HuH-7.5 (cell line): ENCODE measurements around the gene SPACDR.

Source experiments
- DNase-seq: peaks from one replicate; pipeline ENCODE4 v3.0.0; 2011; ENCODE audit warnings: low spot score

Gene SPACDR

GRCh38 chr7:100484673-100485045, 20.6 kb upstream of the SPACDR start:
- no peak for DNase-seq

DNA sequence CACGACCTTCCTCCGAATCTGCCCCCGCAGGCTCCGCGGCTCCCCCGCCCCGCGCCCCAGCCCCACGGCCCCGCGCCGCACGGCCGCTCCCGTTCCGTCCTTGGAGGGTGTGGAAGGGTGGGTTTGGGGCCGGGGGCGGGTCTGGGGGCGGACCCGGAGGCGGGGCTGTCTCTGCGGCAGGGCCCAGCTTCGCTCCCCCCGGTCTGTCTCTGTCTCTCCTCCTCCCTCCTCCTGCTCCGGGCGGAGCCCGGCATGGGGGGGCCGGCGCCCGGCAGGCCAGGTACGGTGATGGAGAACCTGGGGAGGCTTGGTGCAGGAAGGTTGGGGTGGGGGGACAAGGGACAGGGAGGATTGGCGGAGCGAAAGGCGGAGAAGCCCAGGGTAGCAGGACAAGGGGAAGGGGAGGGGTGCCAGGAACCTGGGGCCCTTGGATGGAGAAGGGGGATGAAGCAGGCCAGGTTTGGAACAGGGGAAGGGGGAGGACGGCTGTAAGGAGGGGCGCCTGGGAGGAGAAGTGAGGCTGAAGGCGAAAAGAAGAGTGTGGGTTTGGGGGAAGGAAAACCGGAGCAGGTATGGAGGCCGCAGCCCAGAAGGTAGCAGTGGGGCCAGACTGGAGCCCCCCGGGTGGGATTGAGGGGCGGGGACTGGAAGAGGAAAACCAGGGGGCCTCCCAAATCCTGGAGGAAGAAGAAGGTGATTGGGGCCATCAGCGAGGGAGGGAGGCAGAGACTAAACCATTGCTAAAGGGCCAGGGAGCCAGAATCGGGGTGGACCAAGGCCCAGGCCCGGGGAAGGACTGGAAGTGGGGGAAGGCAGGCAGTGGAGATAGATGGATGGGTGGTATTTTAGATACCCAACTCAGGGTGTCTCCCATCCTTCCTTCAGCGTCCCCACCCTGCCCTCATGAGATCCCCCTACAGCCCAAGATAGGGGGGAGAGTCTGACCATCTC, 19.9 kb upstream of the SPACDR start, which contains the start of gene NYAP1:
Gene NYAP1, plus strand, starts transcription at position 206 of the 951 bp plus-strand sequence. CDS start 1,385 bp downstream, outside the sequence.
- peak; percentile 93 for DNase-seq

DNA sequence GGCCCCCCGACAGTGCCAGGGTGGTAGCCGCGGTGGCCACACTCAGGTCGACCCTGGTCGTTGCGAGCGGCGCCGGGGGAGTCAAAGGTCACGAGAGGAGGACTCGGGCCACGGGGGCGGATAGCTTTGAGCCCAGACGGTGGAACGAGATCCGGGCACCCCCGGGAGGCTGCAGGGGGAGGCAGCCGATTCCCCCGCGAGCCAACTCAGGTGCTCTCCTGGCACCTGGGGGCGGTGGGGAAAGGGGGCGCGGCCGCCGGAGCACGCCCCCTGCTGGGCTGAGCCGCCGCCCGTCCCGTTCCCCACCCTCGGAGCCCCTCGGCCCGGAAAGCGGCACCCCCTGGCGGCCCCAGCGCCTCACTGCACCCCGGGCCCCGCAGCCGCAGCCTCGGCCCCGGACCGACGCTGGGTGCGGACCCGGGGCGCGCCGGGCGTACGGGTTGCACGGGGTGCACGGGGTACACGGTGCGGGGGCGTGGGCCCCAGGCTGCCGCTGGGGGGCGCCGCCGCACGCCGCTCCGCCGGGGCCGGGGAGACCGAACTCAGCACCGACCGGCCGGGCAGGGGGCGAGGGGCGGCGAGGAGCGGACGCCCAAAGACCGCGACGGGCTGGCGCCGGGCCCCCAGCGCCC, 19.1 kb upstream of the SPACDR start:
- DNase-seq: peak; percentile 89

GRCh38 chr7:100482728-100483089, 18.6 kb upstream of the SPACDR start:
- no peak for DNase-seq

GRCh38 chr7:100481466-100481865, 17.4 kb upstream of the SPACDR start:
- no peak for DNase-seq

- peak; percentile 97 for DNase-seq
Measured at GRCh38 chr7:100478958-100479660, 15.0 kb upstream of the SPACDR start, which contains the start of gene TSC22D4. TSS of gene TSC22D4 (minus strand) at chr7:100479214. CDS start at chr7:100478038, 1,176 bp downstream.

- DNase-seq: no peak
Measured at GRCh38 chr7:100477871-100478267, 13.8 kb upstream of the SPACDR start.

GRCh38 chr7:100476903-100477870, 13.1 kb upstream of the SPACDR start:
- DNase-seq: no peak

DNA sequence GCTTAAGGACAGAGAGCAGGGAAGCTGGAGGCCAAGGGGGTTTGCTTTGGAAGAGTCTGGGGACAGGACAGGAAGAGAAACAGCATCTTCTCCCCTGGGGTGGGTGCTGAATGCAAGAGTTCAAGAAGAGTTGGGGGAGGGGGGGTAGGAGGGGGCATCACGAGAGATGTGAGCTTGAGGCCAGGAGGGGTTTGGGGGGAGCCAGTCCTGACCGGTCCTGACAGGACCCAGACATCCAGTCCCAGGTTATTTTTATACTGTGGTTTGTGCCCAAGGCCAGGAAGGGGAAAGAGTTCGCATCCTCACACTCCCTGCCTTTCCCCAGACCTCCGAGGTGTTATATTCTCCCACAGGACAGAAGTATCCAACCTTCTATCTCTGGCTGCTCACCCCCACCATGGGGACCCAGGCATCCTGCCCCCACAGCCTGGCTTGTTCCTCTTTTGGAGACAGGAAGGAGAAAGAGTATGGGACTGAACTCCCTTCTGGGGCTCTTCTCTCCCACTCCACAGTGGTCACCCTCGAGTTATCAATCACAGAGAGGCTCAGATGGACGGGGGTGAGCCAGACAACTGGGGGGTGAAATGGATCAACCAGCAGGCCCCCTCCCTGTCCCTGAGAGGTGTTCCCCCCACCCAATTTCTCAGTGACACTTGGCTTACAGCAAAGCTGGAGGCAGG, 12.2 kb upstream of the SPACDR start:
- no peak for DNase-seq

DNA sequence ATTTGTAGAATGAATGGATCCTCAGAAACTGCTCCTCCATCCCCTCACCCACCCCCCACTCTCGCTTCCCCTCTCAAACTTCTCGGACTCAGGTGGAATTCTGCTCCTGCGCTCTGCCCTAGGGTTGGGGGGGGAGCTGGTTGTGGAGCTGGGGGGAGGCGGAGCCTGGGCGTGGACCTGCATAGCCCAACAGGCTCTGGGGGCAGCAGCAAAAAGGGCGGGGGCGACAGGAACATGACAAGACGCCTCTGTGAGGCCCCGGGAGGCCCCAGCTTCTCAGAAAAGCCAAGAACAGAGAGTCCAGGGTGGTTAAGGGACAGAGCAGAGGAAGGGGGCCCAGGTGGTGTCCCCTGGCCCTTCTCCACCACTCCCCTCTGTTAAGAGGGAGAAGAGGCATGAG, 11.5 kb upstream of the SPACDR start:
- no peak for DNase-seq

- DNase-seq: no peak
Measured at GRCh38 chr7:100472854-100473499, 8.9 kb upstream of the SPACDR start.

- DNase-seq: no peak
Measured at GRCh38 chr7:100472121-100472851, 8.2 kb upstream of the SPACDR start.

- DNase-seq: no peak
Measured at GRCh38 chr7:100471021-100471420, 7.0 kb upstream of the SPACDR start.

- peak; percentile 99 for DNase-seq
Measured at GRCh38 chr7:100469227-100470044, 5.4 kb upstream of the SPACDR start.

GRCh38 chr7:100467638-100468373, 3.7 kb upstream of the SPACDR start:
- no peak for DNase-seq

DNA sequence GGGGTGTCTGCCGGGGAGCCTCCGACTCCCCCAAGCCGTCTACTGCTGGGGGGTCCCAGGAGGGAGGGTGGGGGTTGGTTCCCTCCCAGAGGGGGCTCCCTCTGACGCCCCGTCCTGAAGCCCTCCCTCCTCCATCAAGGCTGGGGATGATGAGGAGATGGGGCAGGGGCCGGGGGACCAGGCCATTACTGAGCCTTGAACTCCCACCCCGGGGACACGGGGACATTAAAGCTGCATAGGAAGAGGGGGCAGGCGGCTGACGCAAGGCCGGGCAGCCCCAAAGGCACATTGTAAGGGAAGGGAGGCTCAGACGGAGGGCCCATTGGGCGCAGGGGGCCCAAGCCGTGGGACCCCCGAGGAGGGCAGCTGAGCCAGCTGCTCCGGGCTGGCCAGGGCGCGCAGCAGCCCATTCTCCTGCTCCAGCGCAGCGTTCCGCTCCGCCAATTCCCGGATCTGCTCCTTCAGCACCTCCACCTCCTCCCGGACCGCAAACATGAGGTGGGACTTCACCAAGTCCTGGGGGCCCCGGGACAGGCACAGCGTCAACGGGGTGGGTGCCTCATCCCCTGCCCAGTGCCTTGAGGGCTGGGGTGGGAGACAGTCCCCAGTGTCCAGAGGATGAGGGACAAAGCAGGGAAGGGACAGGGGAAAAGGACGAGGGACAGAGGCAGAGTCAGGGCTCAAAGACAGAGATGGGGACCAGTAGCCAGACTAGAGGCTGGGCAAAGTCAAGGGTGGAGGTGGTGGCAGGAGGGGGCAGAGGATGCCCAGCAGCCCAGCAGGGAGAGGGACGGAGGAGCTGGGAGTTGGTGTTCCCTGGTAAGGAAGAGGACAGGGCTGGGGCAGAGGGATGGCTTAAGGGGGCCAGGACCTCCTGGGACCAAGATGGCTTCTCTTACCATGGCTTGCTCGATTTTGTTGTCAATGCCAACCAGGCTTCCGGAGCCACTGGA, 2.9 kb upstream of the SPACDR start:
- DNase-seq: no peak
